Head of caudate nucleus (tissue), 42 donors: ENCODE data around the gene PITHD1.
"Not testable (repeated sequence)": the region's sequence is repeated elsewhere in the genome, so short reads cannot be mapped to it uniquely, and the experiment has no call there.

ENCODE experiments used
- DNase-seq, 42 donors: peaks; one replicate each; pipeline versions ENCODE4 v3.0.0 to v3.0.0-alpha.2; 2020 to 2021; ENCODE audit warnings: mixed read lengths in 7 of 42
- intact Hi-C: fragments of 100-400 bp; cut with DNase I; formaldehyde crosslinking; loops from one replicate; pipeline ENCODE4 v1.15.0; 2022

PITHD1 gene

GRCh38 chr1:23772049-23772853 lies 6.0 kb upstream of the PITHD1 start:
- intact Hi-C loops = loop anchor here (10.0 kb wide), 1 partner anchor 93 kb away; the partner anchor contains the start of gene FUCA1
- DNase-seq = peak; percentile 61 to 94 (median 90)

- intact Hi-C loops = loop anchor here (10.0 kb wide), 1 partner anchor 92 kb away; the partner anchor contains the start of gene FUCA1
- no peak for DNase-seq
Measured at GRCh38 chr1:23772854-23773242, 5.4 kb upstream of the PITHD1 start.

GRCh38 chr1:23774174-23774880 lies 3.9 kb upstream of the PITHD1 start:
- intact Hi-C loops = loop anchor here (10.0 kb wide), 1 partner anchor 90 kb away; the partner anchor contains the start of gene FUCA1
- DNase-seq = no peak

GRCh38 chr1:23776217-23776616 lies 2.0 kb upstream of the PITHD1 start:
- intact Hi-C loops = loop anchor here (10.0 kb wide), 1 partner anchor 89 kb away; the partner anchor contains the start of gene FUCA1
- no peak for DNase-seq

- intact Hi-C loops = loop anchor here (10.0 kb wide), 1 partner anchor 85 kb away; the partner anchor contains the start of gene FUCA1
Measured at GRCh38 chr1:23779826-23780371, 1.7 kb downstream of the PITHD1 start.

GRCh38 chr1:23783141-23783540 lies 4.9 kb downstream of the PITHD1 start:
- DNase-seq, intact Hi-C loops: not testable (repeated sequence)

More at GRCh38 chr1:23779826-23780371, 1.7 kb downstream of the PITHD1 start:
- DNase-seq = no peak

- intact Hi-C loops = no loop called here
- no peak for DNase-seq
Measured at GRCh38 chr1:23784846-23785245, 6.6 kb downstream of the PITHD1 start.

- intact Hi-C loops = no loop called here
- DNase-seq = no peak
Measured at GRCh38 chr1:23787701-23788100, 9.5 kb downstream of the PITHD1 start.

- intact Hi-C loops = no loop called here
- DNase-seq = no peak
Measured at GRCh38 chr1:23788695-23789094, 10.5 kb downstream of the PITHD1 start.

GRCh38 chr1:23790696-23791515 lies 12.7 kb downstream of the PITHD1 start, which contains the start of gene LYPLA2:
Gene LYPLA2 (plus strand): TSS chr1:23791145. CDS start chr1:23792683, 1,538 bp downstream.
- intact Hi-C loops = no loop called here
- DNase-seq = peak; percentile 93 to 99 (median 97)

GRCh38 chr1:23791516-23792047 lies 13.4 kb downstream of the PITHD1 start:
- DNase-seq = peak in 1 of 42 donors; percentile 28
- intact Hi-C loops = no loop called here

GRCh38 chr1:23792151-23792945 lies 14.1 kb downstream of the PITHD1 start:
- peak in 1 of 42 donors; percentile 16 for DNase-seq
- intact Hi-C loops = no loop called here

GRCh38 chr1:23793018-23793781 lies 15.0 kb downstream of the PITHD1 start:
- DNase-seq = peak; percentile 57 to 94 (median 83)
- intact Hi-C loops = no loop called here

- peak in 13 of 42 donors; percentile 22 to 74 (median 47) for DNase-seq
- intact Hi-C loops = no loop called here
Measured at GRCh38 chr1:23793861-23794731, 15.9 kb downstream of the PITHD1 start.

GRCh38 chr1:23794732-23795182 lies 16.5 kb downstream of the PITHD1 start:
- intact Hi-C loops, DNase-seq: not testable (repeated sequence)
